ENCODE measurements around the gene CDHR3. TPM values are rescaled to one million over a fixed set of nuclear protein-coding genes. Genes with fewer than 3 reads are reported as not detected.

CDHR3 gene
- total and polyA plus RNA-seq, 4 donors, result 1.0 to 10.5 (median 1.8) TPM

DNA sequence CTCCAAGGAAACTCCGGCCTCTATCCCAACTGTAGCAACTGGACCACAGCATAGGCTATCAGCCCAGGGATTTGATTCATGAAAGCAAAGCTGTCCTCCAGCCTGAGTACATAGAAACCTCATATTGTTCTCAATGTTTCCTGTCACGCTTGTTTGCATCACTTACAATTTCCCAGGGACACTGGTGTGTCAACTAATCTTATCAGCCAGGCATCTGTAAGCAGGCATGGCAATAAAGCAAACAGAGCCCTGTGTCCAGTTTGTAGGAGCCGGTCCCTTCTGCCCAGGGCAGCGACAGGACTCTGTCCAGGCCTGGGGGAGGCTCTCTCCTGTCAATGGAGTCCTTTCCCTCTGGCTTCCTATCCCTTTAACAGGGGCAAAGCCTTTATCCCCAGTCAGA, 23.0 kb upstream of the CDHR3 start:
- Histone ChIP-seq H3K9ac (ENCODE audit: low read depth in 1 of 2, low read length in 2 of 2) (no peak overlapping the region), H3K9me3 (ENCODE audit: control insufficient read depth in 4 of 4, low read length in 3 of 4) (no peaks in the 10 kb centered on the region), H3K4me3 (ENCODE audit: low read depth in 1 of 3, low read length in 3 of 3) (no peak overlapping the region), H3K36me3 (ENCODE audit: control insufficient read depth in 4 of 4, insufficient read depth in 3 of 4, low read depth in 1 of 4, low read length in 3 of 4) (no peaks in the 10 kb centered on the region), H3K4me1 (ENCODE audit: control insufficient read depth in 4 of 4, insufficient read depth in 4 of 4, low read length in 3 of 4) (peaks cover 1 to 6% (median 6%) of the 10 kb centered on the region in 4 donors), H3K27ac (ENCODE audit: low read depth in 1 of 2, low read length in 2 of 2) (no peak overlapping the region), H3K27me3 (ENCODE audit: control insufficient read depth in 4 of 4, insufficient read depth in 4 of 4, low read length in 3 of 4) (no peaks in the 10 kb centered on the region)
- WGBS, result 40% methylated on average over 4 of the region's 4 CpGs
- no peak for DNase-seq (ENCODE audit: low spot score)
- TF ChIP-seq, protein P1, sequence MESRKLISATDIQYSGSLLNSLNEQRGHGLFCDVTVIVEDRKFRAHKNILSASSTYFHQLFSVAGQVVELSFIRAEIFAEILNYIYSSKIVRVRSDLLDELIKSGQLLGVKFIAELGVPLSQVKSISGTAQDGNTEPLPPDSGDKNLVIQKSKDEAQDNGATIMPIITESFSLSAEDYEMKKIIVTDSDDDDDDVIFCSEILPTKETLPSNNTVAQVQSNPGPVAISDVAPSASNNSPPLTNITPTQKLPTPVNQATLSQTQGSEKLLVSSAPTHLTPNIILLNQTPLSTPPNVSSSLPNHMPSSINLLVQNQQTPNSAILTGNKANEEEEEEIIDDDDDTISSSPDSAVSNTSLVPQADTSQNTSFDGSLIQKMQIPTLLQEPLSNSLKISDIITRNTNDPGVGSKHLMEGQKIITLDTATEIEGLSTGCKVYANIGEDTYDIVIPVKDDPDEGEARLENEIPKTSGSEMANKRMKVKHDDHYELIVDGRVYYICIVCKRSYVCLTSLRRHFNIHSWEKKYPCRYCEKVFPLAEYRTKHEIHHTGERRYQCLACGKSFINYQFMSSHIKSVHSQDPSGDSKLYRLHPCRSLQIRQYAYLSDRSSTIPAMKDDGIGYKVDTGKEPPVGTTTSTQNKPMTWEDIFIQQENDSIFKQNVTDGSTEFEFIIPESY (IDR thresholded peaks at IDR 0.05), result no peak
- TF ChIP-seq RAD21 (IDR thresholded peaks at IDR 0.05), result peak; percentile 24 to 27
- TF ChIP-seq, protein P2, sequence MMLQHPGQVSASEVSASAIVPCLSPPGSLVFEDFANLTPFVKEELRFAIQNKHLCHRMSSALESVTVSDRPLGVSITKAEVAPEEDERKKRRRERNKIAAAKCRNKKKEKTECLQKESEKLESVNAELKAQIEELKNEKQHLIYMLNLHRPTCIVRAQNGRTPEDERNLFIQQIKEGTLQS (IDR thresholded peaks at IDR 0.05), result no peak
- peak in 1 of 2 donors; percentile 60 for TF ChIP-seq RXRA (IDR thresholded peaks at IDR 0.05)
- peak; percentile 19 for TF ChIP-seq YY1 (IDR thresholded peaks at IDR 0.05)
- peak; percentile 32 to 64 for TF ChIP-seq HNF4A (conservative IDR thresholded peaks at IDR 0.05)
- peak; percentile 78 for TF ChIP-seq FOXA2 (IDR thresholded peaks at IDR 0.05)
- TF ChIP-seq, protein P3, sequence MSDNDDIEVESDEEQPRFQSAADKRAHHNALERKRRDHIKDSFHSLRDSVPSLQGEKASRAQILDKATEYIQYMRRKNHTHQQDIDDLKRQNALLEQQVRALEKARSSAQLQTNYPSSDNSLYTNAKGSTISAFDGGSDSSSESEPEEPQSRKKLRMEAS (IDR thresholded peaks at IDR 0.05), result peak; percentile 35
- TF ChIP-seq FOXA1 (IDR thresholded peaks at IDR 0.05), result peak; percentile 27
- no peak for TF ChIP-seq JUND (IDR thresholded peaks at IDR 0.05)
- peak; percentile 20 for TF ChIP-seq SP1 (IDR thresholded peaks at IDR 0.05)

DNA sequence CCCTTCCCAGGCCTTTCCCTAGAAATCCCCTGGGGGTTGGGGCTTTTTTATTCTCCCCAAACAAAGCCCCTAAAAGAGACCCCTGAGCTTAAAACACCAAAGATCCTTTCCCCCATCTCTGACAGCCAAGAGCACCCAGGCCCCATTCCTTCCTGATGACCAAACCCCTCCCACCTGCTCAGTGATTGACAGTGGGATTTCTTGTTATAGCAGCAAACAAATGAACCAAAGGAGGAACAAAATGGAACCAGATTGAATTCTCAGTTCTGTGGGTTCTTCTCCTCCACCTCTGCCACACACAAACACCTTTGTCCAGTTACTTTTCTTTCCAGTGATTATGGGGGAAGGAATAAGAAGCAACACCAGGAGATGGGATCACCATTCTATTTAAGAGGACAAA, 21.5 kb upstream of the CDHR3 start:
- Histone ChIP-seq H3K9ac (ENCODE audit: low read depth in 1 of 2, low read length in 2 of 2) (no peak overlapping the region), H3K4me1 (ENCODE audit: control insufficient read depth in 4 of 4, insufficient read depth in 4 of 4, low read length in 3 of 4) (peaks cover 0 to 1% (median 0%) of the 10 kb centered on the region in 4 donors), H3K4me3 (ENCODE audit: low read depth in 1 of 3, low read length in 3 of 3) (no peak overlapping the region), H3K36me3 (ENCODE audit: control insufficient read depth in 4 of 4, insufficient read depth in 3 of 4, low read depth in 1 of 4, low read length in 3 of 4) (no peaks in the 10 kb centered on the region), H3K9me3 (ENCODE audit: control insufficient read depth in 4 of 4, low read length in 3 of 4) (no peaks in the 10 kb centered on the region), H3K27me3 (ENCODE audit: control insufficient read depth in 4 of 4, insufficient read depth in 4 of 4, low read length in 3 of 4) (no peaks in the 10 kb centered on the region), H3K27ac (ENCODE audit: low read depth in 1 of 2, low read length in 2 of 2) (no peak overlapping the region)
- TF ChIP-seq GABPA (IDR thresholded peaks at IDR 0.05 in 1 of 2, conservative IDR thresholded peaks at IDR 0.05 in 1 of 2), result no peak
- no peak for TF ChIP-seq FOXA2 (IDR thresholded peaks at IDR 0.05)
- TF ChIP-seq, protein P4, sequence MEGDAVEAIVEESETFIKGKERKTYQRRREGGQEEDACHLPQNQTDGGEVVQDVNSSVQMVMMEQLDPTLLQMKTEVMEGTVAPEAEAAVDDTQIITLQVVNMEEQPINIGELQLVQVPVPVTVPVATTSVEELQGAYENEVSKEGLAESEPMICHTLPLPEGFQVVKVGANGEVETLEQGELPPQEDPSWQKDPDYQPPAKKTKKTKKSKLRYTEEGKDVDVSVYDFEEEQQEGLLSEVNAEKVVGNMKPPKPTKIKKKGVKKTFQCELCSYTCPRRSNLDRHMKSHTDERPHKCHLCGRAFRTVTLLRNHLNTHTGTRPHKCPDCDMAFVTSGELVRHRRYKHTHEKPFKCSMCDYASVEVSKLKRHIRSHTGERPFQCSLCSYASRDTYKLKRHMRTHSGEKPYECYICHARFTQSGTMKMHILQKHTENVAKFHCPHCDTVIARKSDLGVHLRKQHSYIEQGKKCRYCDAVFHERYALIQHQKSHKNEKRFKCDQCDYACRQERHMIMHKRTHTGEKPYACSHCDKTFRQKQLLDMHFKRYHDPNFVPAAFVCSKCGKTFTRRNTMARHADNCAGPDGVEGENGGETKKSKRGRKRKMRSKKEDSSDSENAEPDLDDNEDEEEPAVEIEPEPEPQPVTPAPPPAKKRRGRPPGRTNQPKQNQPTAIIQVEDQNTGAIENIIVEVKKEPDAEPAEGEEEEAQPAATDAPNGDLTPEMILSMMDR (IDR thresholded peaks at IDR 0.05; ENCODE audit: low read depth, low read length, missing input control), result no peak
- TF ChIP-seq, protein P5, sequence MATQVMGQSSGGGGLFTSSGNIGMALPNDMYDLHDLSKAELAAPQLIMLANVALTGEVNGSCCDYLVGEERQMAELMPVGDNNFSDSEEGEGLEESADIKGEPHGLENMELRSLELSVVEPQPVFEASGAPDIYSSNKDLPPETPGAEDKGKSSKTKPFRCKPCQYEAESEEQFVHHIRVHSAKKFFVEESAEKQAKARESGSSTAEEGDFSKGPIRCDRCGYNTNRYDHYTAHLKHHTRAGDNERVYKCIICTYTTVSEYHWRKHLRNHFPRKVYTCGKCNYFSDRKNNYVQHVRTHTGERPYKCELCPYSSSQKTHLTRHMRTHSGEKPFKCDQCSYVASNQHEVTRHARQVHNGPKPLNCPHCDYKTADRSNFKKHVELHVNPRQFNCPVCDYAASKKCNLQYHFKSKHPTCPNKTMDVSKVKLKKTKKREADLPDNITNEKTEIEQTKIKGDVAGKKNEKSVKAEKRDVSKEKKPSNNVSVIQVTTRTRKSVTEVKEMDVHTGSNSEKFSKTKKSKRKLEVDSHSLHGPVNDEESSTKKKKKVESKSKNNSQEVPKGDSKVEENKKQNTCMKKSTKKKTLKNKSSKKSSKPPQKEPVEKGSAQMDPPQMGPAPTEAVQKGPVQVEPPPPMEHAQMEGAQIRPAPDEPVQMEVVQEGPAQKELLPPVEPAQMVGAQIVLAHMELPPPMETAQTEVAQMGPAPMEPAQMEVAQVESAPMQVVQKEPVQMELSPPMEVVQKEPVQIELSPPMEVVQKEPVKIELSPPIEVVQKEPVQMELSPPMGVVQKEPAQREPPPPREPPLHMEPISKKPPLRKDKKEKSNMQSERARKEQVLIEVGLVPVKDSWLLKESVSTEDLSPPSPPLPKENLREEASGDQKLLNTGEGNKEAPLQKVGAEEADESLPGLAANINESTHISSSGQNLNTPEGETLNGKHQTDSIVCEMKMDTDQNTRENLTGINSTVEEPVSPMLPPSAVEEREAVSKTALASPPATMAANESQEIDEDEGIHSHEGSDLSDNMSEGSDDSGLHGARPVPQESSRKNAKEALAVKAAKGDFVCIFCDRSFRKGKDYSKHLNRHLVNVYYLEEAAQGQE (IDR thresholded peaks at IDR 0.05), result no peak
- TF ChIP-seq, protein P1 (IDR thresholded peaks at IDR 0.05), result no peak
- TF ChIP-seq YY1 (IDR thresholded peaks at IDR 0.05), result no peak
- TF ChIP-seq TAF1 (conservative IDR thresholded peaks at IDR 0.05), result no peak
- no peak for TF ChIP-seq SP1 (IDR thresholded peaks at IDR 0.05)
- TF ChIP-seq HNF4A (conservative IDR thresholded peaks at IDR 0.05), result no peak
- no peak for TF ChIP-seq JUND (IDR thresholded peaks at IDR 0.05)
- no peak for TF ChIP-seq RXRA (IDR thresholded peaks at IDR 0.05)
- no peak for TF ChIP-seq NR2F2 (IDR thresholded peaks at IDR 0.05)
- TF ChIP-seq HNF4G (IDR thresholded peaks at IDR 0.05), result no peak
- TF ChIP-seq EGR1 (IDR thresholded peaks at IDR 0.05; ENCODE audit: low read depth in 2 of 2), result no peak
- no peak for TF ChIP-seq RAD21 (IDR thresholded peaks at IDR 0.05)
- TF ChIP-seq, protein P3 (IDR thresholded peaks at IDR 0.05), result no peak
- no peak for TF ChIP-seq FOXA1 (IDR thresholded peaks at IDR 0.05)
- TF ChIP-seq, protein P2 (IDR thresholded peaks at IDR 0.05), result no peak
- no peak for DNase-seq (ENCODE audit: low spot score)

All from liver (tissue), 9 donors.